GM19351 (cell line): ENCODE data around the gene ZNF469.

ENCODE experiments used
- ATAC-seq: cut with Tn5 transposase; IDR thresholded peaks from one replicate; pipeline ENCODE4 v1.9.1; 2021; ENCODE audit warnings: mild to moderate bottlenecking, moderate library complexity; ENCODE audit not compliant: unreplicated experiment

ZNF469 gene, protein sequence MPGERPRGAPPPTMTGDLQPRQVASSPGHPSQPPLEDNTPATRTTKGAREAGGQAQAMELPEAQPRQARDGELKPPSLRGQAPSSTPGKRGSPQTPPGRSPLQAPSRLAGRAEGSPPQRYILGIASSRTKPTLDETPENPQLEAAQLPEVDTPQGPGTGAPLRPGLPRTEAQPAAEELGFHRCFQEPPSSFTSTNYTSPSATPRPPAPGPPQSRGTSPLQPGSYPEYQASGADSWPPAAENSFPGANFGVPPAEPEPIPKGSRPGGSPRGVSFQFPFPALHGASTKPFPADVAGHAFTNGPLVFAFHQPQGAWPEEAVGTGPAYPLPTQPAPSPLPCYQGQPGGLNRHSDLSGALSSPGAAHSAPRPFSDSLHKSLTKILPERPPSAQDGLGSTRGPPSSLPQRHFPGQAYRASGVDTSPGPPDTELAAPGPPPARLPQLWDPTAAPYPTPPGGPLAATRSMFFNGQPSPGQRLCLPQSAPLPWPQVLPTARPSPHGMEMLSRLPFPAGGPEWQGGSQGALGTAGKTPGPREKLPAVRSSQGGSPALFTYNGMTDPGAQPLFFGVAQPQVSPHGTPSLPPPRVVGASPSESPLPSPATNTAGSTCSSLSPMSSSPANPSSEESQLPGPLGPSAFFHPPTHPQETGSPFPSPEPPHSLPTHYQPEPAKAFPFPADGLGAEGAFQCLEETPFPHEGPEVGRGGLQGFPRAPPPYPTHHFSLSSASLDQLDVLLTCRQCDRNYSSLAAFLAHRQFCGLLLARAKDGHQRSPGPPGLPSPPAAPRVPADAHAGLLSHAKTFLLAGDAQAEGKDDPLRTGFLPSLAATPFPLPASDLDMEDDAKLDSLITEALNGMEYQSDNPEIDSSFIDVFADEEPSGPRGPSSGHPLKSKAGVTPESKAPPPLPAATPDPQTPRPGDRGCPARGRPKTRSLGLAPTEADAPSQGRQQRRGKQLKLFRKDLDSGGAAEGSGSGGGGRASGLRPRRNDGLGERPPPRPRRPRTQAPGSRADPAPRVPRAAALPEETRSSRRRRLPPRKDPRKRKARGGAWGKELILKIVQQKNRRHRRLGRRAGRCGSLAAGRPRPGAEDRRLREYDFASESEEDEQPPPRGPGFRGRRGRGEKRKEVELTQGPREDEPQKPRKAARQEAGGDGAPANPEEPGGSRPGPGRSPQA (N-terminal part only)

DNA sequence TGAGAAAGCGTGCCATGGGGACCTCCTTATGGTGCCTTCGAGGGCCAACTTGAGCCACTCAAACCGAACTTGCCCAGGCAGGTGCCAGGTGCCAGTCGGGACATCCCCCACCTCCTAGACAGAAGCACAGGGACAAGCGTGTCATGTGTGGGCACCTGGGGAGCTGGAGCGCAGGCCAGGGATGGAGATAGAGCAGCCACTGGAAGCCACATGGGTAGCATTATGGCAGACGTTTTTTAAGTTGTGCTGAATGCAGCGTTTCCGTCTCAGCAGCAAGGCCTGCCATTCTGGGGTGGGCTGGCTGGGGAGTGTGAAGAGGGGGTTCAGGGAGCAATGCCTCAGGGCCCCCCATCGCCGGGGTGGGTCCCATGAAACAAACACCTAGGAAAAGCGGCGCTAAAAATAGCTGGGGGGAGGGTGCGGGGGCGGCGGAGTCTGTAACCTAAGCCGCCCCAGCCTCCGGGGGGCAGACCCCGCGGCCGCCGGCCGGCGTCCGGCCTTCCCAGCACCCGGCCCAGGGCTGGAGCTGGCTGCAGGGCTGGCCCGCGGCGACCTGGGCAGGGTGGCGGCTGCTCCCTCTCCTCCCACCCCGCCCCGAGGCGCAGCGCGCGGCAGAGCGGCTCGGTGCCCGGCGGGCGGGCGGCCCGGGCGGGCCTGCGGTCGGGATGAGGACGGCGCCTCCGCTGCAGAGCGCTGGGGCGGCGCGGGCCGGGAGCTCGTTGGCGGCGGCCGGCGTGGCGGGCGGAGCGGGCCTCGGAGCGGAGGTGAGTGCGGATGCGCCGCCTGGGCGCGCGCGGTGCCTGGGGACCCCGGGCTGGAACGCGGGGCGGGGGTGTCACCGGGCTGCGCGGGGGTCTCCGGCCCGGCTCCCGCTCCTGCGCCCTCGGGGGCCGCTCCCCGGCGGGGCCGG lies at the start of gene ZNF469:
Gene ZNF469, plus strand, starts transcription at position 469 of the 910 bp plus-strand sequence. CDS start 44,512 bp downstream, outside the sequence.
- no peak for ATAC-seq

DNA sequence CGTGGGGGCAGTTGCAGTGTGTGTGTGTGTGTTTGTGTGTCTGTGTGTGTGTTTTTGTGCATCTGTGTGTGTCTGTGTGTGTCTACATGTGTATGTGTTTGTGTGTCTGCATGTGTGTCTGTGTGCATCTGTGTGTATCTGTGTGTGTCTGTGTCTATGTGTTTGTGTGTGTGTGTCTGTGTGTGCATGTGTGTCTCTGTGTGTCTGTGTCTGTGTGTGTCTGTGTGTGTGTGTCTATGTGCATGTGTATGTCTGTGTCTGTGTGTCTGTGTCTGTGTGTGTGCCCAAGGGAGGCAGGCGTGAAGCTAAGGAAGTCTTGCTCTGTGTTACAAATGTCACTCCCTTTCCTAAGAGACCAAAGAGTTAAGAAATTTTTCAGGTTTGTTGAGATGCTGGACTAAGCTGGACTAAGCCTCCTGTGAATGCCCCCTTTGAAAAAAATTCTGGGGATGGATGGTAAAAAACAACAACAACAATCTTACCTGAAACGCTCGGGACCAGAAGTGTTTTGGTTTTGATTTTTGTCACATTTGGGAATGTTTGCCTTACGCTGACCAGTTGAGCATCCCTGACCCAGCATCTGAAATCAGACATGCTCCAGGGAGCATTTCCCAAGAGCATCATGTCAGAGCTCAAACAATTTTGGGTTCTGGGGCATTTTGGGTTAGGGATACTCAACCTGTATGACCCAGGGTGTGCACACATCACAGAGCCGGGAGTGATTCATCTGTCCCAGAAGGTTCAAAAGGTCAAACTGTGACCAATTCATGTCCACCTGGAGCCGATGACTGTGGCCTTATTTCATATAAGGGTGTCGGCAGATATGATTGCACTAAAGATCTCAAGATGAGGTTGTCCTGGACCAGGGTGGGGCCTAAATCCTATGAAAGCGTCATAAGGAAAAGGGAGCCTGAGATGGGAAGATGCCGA lies 48.6 kb upstream of the ZNF469 start:
- ATAC-seq = no peak

DNA sequence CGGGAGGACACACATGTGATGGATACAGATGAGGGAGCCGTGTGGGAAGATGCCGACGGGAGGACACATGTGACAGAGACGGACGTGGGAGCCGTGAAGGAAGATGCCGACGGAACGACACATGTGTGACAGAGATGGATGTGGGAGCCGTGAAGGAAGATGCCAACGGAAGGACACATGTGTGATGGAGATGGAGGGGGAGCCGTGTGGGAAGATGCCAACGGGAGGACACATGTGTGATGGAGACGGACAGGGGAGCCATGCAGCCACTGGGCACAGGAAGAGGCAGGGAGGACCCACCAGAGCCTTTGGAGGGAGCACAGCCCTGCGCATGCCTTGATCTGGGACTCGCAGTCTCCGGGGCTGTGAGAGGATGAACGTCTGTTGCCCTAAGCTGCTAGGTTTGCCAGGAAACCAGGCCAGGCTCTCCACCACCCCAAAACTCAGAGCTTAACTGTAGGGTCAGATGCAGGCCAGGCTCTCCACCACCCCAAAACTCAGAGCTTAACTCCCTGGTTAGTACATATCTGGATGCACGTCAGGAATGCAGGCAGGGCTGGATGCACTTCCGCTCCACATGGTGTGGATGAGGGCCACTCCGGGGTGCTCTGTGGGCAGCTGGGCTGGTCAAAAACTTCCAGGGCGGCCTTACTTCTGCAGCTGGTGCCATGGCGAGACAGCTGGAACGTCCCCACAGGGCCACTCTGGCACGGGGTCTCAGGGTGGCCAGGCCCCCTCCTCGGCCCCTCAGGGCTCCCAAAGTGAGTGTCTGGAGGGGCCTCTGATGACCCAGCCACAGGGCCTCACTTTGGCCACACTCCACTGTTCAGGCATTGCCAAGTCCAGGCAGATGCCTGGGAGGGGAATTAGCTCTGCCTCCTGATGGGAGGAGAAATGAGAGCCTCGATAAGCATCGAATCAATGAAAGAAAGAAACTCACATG lies 47.7 kb upstream of the ZNF469 start:
- ATAC-seq = no peak

DNA sequence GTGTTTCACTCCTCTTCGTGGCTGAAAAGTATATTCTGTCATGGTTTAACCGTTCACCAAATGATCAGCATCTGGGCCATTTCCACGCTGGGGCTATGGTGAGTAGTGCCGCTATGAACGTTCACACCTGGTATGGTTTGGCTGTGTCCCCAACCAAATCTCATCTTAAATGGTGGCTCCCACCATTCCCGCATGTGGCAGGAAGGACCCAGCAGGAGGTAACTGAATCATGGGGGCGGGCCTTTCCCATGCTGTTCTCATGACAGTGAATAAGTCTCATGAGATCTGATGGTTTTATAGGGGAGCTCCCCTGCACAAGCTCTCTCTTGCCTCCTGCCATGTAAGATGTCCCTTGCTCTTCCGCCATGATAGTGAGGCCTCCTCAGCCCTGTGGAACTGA lies 45.7 kb upstream of the ZNF469 start:
- ATAC-seq = no peak

DNA sequence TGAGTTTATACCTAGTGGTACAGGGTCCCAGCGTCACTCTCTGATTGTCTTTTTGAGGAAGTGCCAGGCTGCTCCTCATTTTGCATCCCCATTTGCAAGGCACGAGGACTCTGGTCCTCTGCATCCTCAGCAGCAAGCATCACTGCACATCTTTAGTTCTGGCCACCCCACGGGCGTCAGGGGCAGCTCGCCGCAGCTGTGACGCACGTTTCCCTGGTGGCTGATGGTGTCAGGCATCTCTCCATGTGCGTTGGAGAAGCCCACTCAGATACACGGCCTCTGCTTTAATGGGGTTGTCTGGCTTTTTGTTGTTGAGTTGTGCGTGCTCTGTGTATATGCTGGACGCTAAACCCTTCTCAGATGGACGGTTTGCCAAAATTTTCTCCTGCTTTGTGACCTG lies 45.2 kb upstream of the ZNF469 start:
- ATAC-seq = no peak

DNA sequence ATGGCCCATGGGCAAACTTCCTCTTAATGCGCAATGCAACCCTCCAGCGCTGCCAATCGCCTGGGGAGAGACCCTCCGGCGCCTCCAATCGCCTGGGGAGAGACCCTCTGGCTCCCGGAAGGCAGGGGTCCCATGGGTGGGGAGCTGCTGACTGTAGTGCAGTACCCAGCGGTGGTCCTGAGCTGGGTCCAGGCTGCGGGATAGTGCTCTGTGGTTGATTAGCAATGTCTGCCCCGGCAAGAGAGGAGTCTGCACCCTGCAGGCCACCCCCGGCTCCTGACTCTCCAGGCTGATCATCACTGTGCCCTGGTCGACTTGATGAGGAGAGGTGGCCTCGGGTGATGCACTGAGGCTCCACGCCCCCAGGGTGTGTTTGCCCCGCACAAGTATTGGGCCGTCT lies 44.6 kb upstream of the ZNF469 start:
- ATAC-seq = no peak

DNA sequence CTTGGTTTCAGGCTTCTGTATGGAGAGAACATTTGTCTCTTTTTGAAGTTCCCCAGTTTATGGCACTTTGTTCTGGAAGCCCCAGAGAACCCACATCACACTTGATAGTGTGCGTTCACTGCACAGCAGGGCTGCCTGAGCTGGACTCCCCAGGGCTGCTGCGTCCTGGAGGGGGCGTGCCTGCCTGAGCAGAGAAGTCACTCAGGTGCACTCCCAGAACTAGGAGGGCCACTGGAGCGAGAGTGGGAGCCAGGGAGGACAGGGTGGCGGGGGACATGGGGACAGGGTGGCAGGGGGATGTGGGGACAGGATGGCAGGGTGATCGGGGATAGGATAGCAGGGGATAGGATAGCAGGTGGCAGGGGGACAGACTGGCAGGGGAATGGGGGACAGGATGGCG lies 43.9 kb upstream of the ZNF469 start:
- no peak for ATAC-seq

DNA sequence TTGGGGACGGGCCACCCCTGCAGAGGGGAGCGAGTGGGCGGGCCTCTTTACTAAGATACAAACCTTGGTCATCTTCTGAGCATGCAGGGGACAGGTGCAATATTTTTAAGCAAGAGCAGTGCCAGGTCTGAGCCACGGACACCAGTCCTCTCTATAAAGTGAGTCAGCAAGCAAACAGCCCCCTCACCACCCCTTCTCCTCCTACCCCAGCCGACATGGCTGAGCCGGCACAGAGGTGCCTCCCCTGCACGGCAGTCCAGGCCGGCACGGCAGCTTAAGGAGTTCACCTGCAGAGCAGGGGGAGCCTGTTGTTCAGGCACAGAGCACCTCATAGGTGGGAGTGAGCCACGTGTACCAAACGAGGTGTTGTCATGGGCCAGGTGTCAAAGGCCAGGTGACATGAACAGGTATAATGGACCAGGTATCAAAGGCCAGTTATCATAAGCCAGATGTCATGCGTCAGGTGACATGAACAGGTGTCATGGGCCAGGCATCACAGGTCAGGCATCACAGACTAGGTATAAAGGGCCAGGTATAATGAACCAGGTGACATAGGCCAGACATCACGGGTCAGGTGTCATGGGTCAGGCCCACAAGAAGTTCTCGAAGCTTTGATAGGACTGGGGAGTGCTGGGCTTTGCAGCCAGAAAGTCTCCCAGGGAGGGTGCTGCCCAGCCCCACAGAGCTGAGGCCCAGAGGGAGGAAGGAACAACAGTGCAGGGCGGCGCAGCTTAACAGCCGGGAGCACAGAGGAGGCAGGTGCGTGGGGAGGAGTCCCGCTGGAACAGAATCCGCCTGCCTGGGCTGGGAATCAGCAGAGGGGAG lies 42.6 kb upstream of the ZNF469 start:
- ATAC-seq = no peak

DNA sequence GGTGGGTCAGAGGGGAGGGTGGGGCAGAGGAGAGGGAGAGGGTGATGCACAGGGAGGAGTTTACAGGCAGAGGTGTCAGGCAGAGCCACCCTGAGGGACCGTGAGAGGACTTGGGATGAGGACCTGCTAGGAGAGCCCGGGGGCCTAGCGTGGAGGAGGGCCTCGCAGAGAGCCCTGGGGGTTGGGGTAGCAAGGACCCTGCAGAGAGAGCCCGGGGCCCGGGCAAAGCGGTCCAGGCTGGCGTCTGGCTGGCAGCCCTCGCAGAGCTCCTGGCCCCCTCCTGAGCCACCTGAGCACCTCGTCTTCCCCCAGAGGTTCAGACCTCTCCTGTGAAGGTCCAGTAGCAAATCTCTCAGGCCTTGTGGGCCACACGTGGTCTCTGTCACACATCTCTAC lies 42.0 kb upstream of the ZNF469 start:
- ATAC-seq = no peak

DNA sequence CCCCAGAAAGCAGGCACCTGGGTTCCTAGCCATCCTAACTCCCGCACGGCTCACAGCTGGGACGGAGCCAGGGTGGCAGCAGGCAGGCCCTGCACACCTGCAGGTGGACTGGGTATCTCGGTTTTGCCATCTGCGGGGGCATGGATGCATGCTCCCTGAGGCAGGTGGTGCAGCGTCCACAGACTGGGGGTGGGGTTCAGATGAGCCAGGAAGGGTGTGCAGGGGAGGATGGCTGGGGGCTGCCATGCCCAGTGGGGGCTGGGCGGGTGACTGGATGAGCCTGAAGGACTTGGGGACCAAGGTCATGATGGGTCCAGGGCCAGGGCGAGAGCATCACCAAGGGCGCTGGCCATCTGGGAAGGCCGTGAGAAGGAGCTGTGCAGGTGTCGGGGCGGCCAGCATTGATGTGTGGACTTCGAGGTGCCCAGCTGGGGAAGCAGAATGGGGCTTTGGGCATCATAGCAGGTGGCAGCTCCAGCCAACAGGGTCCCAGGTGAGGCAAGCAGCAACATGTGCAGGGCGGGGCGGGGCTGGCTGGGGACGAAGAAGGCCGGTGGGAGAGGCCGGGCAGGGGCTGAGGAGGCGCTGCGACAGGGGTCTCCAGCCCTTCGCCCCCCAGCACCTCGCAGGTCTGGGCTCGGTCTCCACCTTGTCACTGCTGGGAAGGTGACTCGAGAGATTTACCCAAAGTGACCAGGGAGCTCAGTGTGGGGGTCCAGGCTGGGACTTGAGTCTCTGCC lies 41.0 kb upstream of the ZNF469 start:
- ATAC-seq = no peak

DNA sequence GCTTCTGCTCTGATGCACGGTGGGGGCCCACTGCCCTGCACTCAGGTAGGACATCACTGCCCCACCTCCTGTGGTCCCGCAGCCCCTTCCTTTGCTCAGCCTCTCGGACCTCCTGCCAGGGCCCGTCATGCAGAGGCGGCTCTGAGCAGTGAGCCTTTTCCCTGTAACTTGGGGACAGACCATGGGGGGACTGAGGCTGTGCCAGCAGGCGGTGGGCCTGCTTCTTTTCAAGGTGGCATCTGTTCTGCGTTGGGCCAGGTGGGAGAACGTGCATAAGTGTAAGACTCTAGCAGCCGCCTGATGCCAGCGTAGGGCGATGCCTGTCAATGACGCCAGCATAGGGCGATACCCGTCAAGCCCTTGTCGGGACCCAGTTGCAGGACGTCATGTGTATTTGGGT lies 40.3 kb upstream of the ZNF469 start:
- ATAC-seq = no peak

DNA sequence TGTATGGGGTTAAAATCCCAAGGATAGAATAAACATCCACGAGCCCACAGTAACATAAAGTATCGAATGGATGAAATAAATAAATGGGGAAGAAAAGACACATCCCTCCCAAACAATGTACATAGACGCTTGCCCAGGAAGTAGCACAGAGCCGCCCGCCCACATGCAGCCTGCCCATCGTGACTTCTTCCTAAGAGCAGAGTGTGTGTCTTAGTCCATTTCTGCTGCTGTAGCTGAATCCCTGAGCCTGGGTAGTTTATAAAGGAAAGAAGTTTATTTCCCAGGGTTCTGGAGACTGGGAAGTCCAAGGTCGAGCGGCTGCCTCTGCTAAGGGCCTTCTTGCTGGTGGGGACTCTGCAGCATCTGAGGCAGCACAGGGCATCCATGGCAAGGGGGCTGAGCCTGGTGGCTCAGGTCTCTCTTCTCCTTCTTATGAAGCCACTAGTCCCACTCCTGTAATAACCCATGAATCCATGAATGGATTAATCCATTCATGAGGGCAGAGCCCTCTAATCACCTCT lies 39.4 kb upstream of the ZNF469 start:
- ATAC-seq = no peak

DNA sequence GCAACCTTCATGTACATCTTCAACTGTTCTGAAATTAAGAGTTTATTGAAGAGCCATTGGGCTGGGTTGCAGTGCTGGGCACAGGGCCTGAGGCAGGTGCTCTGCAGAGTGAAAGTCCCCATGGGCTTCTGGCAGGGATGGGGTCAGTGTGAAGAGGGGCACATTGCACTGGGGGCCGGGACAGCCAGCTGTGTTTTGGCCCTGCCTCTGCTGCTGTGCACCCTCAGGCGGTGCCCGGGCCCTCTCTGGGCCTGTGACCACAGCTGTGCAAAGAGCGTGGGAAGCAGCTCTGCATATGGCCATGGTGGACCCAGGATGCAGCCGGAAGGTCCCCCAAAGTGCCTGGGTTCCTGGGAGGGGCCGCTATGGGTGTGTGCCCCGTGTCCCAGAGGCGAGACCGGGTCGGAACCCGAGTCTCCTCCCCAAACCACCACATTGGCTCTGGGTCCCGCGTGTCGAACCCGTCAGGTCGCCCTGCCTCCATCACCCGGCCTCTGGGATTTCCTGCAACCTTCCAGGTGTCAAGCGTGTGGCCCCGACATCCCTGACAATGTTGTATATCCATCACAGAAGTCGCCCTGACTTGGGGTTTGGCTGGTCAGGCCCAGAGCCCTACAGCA lies 38.2 kb upstream of the ZNF469 start:
- ATAC-seq = no peak

DNA sequence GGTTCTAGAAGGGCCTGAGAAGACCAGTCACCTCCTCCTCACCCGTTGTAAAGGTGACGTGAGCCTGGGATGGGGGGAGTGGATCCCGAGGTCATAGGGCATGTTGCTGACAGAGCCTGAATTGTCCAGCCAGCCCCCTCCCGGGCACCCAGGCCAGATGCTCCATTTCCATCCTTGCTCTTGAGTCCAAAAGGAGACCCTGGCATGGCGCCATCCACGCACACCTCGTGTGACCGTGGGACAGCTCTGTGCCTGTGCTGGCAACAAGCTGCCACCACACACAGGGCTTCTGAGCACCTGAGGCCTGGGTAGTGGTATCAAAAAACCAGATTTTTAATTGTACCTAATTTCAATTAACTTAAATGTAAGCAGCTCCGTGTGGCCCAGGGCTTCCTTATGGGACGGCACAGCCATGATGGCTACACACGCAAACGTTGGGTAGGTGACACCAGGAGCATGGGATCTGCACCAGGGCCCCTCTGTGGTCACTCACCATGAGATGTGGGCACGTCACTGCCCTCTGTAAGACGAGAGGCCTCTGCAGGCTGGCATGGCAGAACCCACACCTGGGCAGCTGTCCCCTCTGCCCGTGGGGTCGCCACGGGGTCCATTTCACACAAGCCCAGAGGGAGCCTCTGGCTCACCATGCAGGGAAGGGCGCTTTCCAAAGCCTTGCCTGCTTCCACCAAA lies 37.6 kb upstream of the ZNF469 start:
- ATAC-seq = no peak
